NCI-H1048 (cell line): Measurements from ENCODE around the gene GGTLC1.
"Not testable (repeated sequence)": the region's sequence is repeated elsewhere in the genome, so short reads cannot be mapped to it uniquely, and the experiment has no call there.

Experiments
- DNase-seq: peaks from one replicate; lab custom pipeline; 2025; lab: John Stamatoyannopoulos, UW

The GGTLC1 gene

DNA sequence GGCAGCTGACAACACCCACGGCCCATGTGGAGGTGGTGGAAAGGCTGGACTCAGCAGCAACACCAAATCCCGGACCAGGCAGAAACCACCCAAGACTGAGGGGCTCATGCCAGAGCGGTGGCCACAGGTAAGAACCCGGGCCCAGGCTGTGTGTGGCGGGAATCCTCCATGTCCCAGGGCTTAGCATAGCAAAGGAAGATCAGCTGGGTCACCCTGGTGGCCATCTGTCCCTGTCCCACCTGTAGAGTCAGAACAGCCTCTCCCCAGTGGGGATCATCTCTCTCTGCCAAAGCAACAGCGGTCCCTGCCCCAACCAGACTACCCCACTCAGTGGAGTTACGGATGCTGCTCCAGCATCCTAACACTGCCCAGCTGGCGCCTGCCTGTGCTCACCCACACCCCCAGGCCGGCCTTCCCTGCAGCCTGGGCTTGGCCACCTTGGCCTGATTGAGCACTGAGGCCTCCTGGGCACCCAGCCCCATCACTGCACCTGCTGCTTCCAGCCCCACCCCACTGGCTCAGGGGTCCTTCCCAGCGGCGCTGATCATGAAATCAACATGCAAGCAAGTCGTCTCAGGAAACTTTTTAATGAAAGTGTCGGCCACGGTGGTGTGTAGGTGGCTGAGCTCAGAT is 5.5 kb upstream of the GGTLC1 start:
- DNase-seq, result not testable (repeated sequence)

- DNase-seq, result not testable (repeated sequence)
Observed at GRCh38 chr20:23993440-23993839, 4.9 kb upstream of the GGTLC1 start.

- DNase-seq, result not testable (repeated sequence)
Observed at GRCh38 chr20:23990296-23990695, 1.7 kb upstream of the GGTLC1 start.

DNA sequence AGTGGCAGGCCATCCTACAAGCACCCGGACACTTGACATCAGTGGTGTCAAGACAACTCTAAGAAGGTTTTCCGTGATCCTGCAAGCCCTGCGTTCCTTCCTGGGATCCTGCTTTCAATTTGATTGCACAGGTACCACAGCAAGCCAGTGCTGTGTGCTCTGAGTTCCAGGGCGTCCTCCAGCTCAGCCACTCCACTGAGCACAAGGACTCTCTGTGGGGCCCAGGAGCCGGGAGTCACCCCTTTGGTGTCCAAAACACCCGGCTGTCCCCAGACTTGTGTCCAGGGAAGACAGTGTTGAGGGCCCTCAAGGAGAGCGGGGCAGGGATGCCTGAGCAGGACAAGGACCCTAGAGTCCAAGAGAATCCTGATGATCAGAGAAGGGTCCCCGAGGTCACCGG is 387 bp upstream of the GGTLC1 start:
- not testable (repeated sequence) for DNase-seq

- not testable (repeated sequence) for DNase-seq
Observed at GRCh38 chr20:23986716-23987115, 1.9 kb downstream of the GGTLC1 start.

- DNase-seq, result not testable (repeated sequence)
Observed at GRCh38 chr20:23986310-23986709, 2.3 kb downstream of the GGTLC1 start.

GRCh38 chr20:23985790-23986225 is 2.8 kb downstream of the GGTLC1 start:
- not testable (repeated sequence) for DNase-seq

GRCh38 chr20:23985066-23985789 is 3.4 kb downstream of the GGTLC1 start:
- DNase-seq, result not testable (repeated sequence)

GRCh38 chr20:23984476-23985023 is 4.0 kb downstream of the GGTLC1 start:
- not testable (repeated sequence) for DNase-seq

- not testable (repeated sequence) for DNase-seq
Observed at GRCh38 chr20:23982112-23983018, 6.2 kb downstream of the GGTLC1 start.

- not testable (repeated sequence) for DNase-seq
Observed at GRCh38 chr20:23981526-23981925, 7.1 kb downstream of the GGTLC1 start.

- not testable (repeated sequence) for DNase-seq
Observed at GRCh38 chr20:23981014-23981413, 7.6 kb downstream of the GGTLC1 start.

GRCh38 chr20:23979899-23980811 is 8.4 kb downstream of the GGTLC1 start:
- DNase-seq, result not testable (repeated sequence)

DNA sequence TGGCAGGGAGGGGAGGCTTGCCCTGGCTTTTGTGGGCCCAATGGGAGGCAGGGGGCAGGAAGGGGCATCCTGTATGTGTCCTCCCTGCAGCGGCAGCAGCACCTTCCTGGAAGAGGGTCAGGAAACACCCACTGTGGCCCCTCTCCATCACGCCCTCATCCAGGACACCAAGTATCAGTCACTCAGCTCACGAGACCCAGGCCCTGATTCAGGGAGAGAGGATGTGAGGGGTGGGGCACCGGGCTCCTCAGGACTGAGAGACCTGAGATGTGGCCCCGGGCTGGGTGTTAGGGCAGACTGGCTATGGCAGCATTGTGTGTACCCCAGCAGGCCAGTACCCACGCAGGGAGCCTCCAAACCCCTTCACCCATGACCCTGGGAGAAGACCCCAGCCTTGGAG is 9.2 kb downstream of the GGTLC1 start:
- not testable (repeated sequence) for DNase-seq

DNA sequence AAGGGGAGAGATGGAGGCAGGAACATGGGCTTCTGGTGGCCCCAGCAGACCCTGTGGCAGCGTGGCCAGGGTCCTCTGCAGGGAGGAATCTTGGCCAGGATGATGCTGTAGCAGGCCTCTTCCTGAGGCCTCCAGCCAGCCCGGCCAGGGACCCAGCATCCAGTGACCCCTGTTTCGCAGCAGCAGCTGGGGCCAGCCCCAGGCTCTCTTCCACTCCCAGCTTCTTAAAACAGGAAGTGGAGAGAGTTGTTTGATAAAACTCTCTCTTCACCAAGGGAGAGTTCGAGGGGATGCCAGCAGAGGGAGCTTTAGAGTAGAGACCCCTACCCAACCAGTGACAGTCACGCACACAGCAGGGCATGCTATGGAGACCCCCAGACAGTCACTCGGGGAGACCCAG is 10.1 kb downstream of the GGTLC1 start:
- not testable (repeated sequence) for DNase-seq

GRCh38 chr20:23974966-23975365 is 13.6 kb downstream of the GGTLC1 start:
- DNase-seq, result no peak

GRCh38 chr20:23971310-23971709 is 17.3 kb downstream of the GGTLC1 start:
- no peak for DNase-seq

GRCh38 chr20:23970049-23970448 is 18.5 kb downstream of the GGTLC1 start:
- no peak for DNase-seq

DNA sequence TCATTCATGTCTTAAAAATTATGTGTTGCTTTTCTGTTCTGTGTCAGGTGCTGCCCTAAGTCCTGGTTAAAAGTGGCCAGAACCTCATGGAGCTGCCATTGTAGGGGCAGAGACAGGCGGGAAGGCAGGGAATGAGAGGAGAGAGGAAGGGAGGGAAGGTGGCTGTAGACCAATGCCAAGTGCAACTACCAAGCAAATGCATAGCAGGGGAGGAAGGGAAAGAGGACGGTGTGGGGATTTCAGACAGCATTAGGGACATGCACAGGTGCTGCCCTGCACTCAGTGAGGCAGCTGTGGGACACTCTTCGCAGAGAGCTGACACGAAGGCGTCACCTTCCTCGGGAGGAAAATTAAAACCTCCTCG is 21.0 kb downstream of the GGTLC1 start:
- DNase-seq, result no peak

DNA sequence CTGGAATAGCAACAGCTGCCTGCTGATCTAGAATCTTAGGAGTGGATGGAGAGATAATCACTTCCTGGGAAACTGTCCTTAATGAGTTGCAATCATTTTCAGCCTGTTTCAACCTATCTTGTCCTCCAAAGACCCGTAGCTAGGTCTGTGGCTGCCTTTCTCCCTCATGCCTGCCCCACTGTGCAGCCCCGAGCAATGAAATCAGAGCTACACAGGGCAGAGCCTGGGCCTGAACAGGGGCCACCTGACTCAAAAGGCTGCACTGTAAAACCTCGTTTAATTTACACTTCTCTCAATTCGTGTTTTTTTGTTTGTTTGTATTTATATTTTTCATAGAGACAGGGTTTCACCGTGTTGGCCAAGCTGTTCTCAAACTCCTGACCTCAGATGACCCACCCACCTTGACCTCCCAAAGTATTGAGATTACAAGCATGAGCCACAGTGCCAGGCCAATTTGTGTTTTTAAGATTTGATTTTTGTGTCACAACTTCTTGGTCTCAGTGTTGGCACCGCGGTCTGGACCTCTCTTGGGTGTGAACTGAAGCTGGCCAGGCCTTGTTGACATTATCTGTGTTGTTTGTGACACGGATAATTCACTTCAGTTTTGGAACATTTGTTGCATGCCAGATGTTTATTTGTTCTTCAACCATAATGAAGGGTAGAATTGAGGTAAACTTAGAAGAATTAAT is 21.5 kb downstream of the GGTLC1 start:
- no peak for DNase-seq
